Aorta (tissue), 5 donors: ENCODE measurements around the gene DDOST. TPM values are rescaled to one million over a fixed set of nuclear protein-coding genes. Genes with fewer than 3 reads are reported as not detected.

Experiments
- ATAC-seq: fragments of 200-7000 bp; cut with Tn5 transposase; one replicate; pipeline ENCODE4 v1.9.1; 2022; ENCODE audit warnings: moderate library complexity; ENCODE audit not compliant: low FRiP score
- DNase-seq, 2 donors: peaks; one replicate each; pipeline ENCODE4 v3.0.0-alpha.2; 2020
- H3K27ac ChIP-seq, 2 donors: one replicate each; pipeline ENCODE4 v1.5.1; 2013; ENCODE audit warnings: low read length in 2 of 2, mild to moderate bottlenecking in 2 of 2, moderate library complexity in 2 of 2, control low read depth in 1 of 2, inconsistent platforms in 1 of 2, low read depth in 1 of 2
- H3K27me3 ChIP-seq, 2 donors: one replicate each; pipeline ENCODE4 v1.6.1; 2013; ENCODE audit warnings: control low read depth in 1 of 2, low read length in 1 of 2, mild to moderate bottlenecking in 1 of 2, moderate library complexity in 1 of 2; ENCODE audit not compliant: insufficient read depth in 2 of 2, control insufficient read depth in 1 of 2
- H3K36me3 ChIP-seq, 2 donors: one replicate each; pipeline ENCODE4 v1.6.1; 2013; ENCODE audit warnings: control low read depth in 1 of 2, low read length in 1 of 2, mild to moderate bottlenecking in 1 of 2; ENCODE audit not compliant: insufficient read depth in 2 of 2, control insufficient read depth in 1 of 2
- H3K4me1 ChIP-seq, 2 donors: one replicate each; pipeline ENCODE4 v1.6.1; 2013; ENCODE audit warnings: low read length in 2 of 2, control low read depth in 1 of 2, mild to moderate bottlenecking in 1 of 2, moderate library complexity in 1 of 2; ENCODE audit not compliant: insufficient read depth in 2 of 2, control insufficient read depth in 1 of 2
- H3K4me3 ChIP-seq, 2 donors: one replicate each; pipeline ENCODE4 v1.5.1; 2013; ENCODE audit warnings: low read length in 2 of 2, control low read depth in 1 of 2, mild to moderate bottlenecking in 1 of 2
- H3K9me3 ChIP-seq: one replicate; pipeline ENCODE4 v1.6.1; 2013; ENCODE audit warnings: mild to moderate bottlenecking, low read length; ENCODE audit not compliant: control insufficient read depth
- WGBS, 2 donors: extraction: QIAGEN DNeasy Blood & Tissue Kit; methylation state at CpG; one replicate each; pipeline ENCODE4 v1.1.7; 2013; 5-methylcytosine and 5-hydroxymethylcytosine counted together
- intact Hi-C, 2 donors: fragments of 100-400 bp; cut with DNase I; formaldehyde crosslinking; loops; one replicate each; pipeline versions ENCODE4 v1.14.2 to v1.15.0; 2022
- polyA plus RNA-seq, 2 donors: library from polyadenylated mRNA; stranded (reverse); fragments of 200-250 nt; gene quantifications; one replicate each; pipeline ENCODE4 v1.2.3, GENCODE V29; 2013
- total RNA-seq, 2 donors: library from RNA; stranded (reverse); fragmentation: NEBNext Ultra II Directional; extraction: Animal tissue kit (Norgen Biotek cat#: 25700); gene quantifications; one replicate each; pipeline ENCODE4 v1.2.1, GENCODE V29; 2021
- donor health status: healthy with polysubstance abuse.
- donor health status: Bipolar disorder and iron deficiency.
- donor health status: DM: no; HTN: no; CAD: no.
- donor health status: DM: no; HTN: no; CAD: no.
- donor health status: DM: yes; HTN: yes; CAD: no.

Gene DDOST
- total and polyA plus RNA-seq, 4 donors, result 86.3 to 174 (median 129) TPM

DNA sequence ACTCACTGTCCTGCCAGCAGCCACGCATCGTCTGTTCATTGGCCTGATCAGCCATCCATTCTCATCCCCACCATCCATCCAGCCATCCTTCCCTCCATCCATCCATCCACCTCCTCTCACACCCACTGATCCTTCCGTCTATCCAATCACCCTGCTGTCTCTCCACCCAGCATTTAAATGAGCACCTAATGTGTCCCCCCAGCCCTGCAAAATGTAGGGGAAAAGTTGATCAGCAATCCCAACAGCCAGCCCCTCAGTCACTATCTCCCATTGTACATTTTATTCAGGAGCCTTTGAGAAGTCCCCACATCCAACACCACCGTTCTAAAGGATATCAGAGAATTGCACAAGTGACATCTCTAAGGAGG lies 11.1 kb upstream of the DDOST start:
- no peaks in the 10 kb centered on the region for H3K9me3 ChIP-seq
- H3K4me3 ChIP-seq, result no peak overlapping the region
- 78 to 82% methylated on average over 4 of the region's 4 CpGs for WGBS, 2 donors
- no peak overlapping the region for H3K27ac ChIP-seq
- H3K4me1 ChIP-seq, result no peaks in the 10 kb centered on the region
- intact Hi-C loops, result no loop called here
- H3K36me3 ChIP-seq, result no peaks in the 10 kb centered on the region
- ATAC-seq, result no peak
- DNase-seq, result no peak
- no peaks in the 10 kb centered on the region for H3K27me3 ChIP-seq

DNA sequence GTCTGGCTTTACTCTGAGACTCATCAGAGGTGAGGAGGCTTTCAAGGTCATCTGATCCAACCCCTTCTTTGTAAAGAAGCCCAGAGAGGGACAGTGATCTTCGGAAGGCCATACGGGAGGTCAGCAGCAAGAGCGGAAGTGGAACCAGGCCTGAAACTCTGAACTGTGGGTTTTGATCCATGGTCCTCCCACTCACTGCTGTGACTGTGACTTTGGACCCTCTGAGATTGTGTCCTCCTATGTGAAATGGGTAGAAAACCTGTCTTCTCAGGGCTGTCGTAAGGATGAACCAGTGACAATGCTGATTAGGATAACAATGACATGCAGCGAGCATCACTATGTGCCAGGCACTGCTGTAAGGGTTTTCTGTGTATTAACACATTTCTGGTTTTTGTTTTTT lies 9.8 kb upstream of the DDOST start:
- no peak for DNase-seq
- WGBS, 2 donors, result 91% methylated on average over 5 of the region's 5 CpGs
- Histone ChIP-seq H3K4me3 (no peak overlapping the region), H3K9me3 (no peaks in the 10 kb centered on the region), H3K4me1 (no peaks in the 10 kb centered on the region), H3K27me3 (no peaks in the 10 kb centered on the region), H3K27ac (no peak overlapping the region), H3K36me3 (no peaks in the 10 kb centered on the region)
- intact Hi-C loops, result no loop called here
- no peak for ATAC-seq

DNA sequence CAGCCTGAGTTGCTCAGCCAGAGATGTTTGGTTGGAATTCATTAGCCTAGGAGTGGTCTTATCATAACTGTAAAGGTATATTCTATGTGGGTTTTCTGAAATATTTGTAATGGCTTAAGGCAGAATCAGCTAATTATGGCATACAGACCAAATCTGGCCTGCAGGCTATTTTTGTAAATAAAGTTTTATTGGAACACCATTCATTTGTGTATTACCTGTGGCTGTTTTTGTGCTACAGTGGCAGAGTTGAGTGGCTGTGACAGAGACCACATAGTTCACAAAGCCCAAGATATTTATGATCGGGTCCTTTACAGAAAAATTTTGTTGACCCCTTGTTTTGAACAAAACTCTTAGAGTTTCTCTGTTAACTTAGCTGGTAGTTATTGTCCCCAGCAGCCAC lies 7.4 kb upstream of the DDOST start:
- intact Hi-C loops, result no loop called here
- Histone ChIP-seq H3K4me3 (no peak overlapping the region), H3K9me3 (no peaks in the 10 kb centered on the region), H3K27ac (no peak overlapping the region), H3K4me1 (no peaks in the 10 kb centered on the region), H3K36me3 (no peaks in the 10 kb centered on the region), H3K27me3 (no peaks in the 10 kb centered on the region)
- 97 to 100% methylated on average over 1 of the region's 1 CpG for WGBS, 2 donors
- no peak for ATAC-seq
- DNase-seq, result no peak

DNA sequence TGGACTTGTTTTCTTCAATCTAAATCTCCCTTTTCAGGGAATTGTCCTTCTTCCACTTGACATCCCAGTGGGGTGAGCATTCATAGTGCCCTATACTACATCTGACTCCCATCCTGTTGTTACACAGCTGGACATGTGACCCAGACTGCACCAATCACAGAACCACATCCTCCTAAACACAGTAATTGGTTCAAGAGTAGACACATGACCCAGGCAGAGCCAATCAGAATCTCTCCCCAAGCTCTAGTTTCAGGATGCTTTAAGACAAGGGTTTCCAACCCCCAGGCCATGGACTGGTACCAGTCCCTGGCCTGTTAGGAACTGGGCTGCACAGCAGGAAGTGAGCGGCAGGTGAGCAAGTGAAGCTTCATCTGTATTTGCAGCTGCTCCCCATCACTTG lies 5.6 kb upstream of the DDOST start:
- 95 to 98% methylated on average over 1 of the region's 1 CpG for WGBS, 2 donors
- intact Hi-C loops, result no loop called here
- Histone ChIP-seq H3K27me3 (no peaks in the 10 kb centered on the region), H3K27ac (no peak overlapping the region), H3K4me3 (no peak overlapping the region), H3K9me3 (no peaks in the 10 kb centered on the region), H3K36me3 (no peaks in the 10 kb centered on the region), H3K4me1 (no peaks in the 10 kb centered on the region)
- DNase-seq (no peak), ATAC-seq (no peak)

- no peaks in the 10 kb centered on the region for H3K27me3 ChIP-seq
- intact Hi-C loops, result no loop called here
- H3K4me1 ChIP-seq, result no peaks in the 10 kb centered on the region
- no peaks in the 10 kb centered on the region for H3K9me3 ChIP-seq
- H3K27ac ChIP-seq, result no peak overlapping the region
- DNase-seq (no peak), ATAC-seq (no peak)
- H3K4me3 ChIP-seq, result no peak overlapping the region
- H3K36me3 ChIP-seq, result no peaks in the 10 kb centered on the region
- WGBS, 2 donors, result 79 to 80% methylated on average over 15 to 16 of the region's 16 CpGs
Measured at GRCh38 chr1:20666146-20666545, 5.0 kb upstream of the DDOST start.

GRCh38 chr1:20665726-20666125 lies 4.6 kb upstream of the DDOST start:
- Histone ChIP-seq H3K27me3 (no peaks in the 10 kb centered on the region), H3K9me3 (no peaks in the 10 kb centered on the region), H3K4me3 (no peak overlapping the region), H3K36me3 (no peaks in the 10 kb centered on the region), H3K4me1 (no peaks in the 10 kb centered on the region), H3K27ac (no peak overlapping the region)
- ATAC-seq (no peak), DNase-seq (no peak)
- intact Hi-C loops, result no loop called here
- 89 to 92% methylated on average over 12 of the region's 12 CpGs for WGBS, 2 donors

- WGBS, 2 donors, result 72 to 77% methylated on average over 12 of the region's 12 CpGs
- no peaks in the 10 kb centered on the region for H3K27me3 ChIP-seq
- no peak for DNase-seq
- no peaks in the 10 kb centered on the region for H3K36me3 ChIP-seq
- H3K9me3 ChIP-seq, result no peaks in the 10 kb centered on the region
- intact Hi-C loops, result no loop called here
- no peak for ATAC-seq
- H3K4me1 ChIP-seq, result no peaks in the 10 kb centered on the region
- no peak overlapping the region for H3K4me3 ChIP-seq
- H3K27ac ChIP-seq, result no peak overlapping the region
Measured at GRCh38 chr1:20663969-20664715, 3.0 kb upstream of the DDOST start.

- Histone ChIP-seq H3K27me3 (no peaks in the 10 kb centered on the region), H3K9me3 (no peaks in the 10 kb centered on the region), H3K36me3 (no peaks in the 10 kb centered on the region), H3K4me1 (no peaks in the 10 kb centered on the region), H3K4me3 (no peak overlapping the region), H3K27ac (no peak overlapping the region)
- intact Hi-C loops, result no loop called here
- ATAC-seq, result no peak
- DNase-seq, result no peak
- 88 to 89% methylated on average over 1 of the region's 1 CpG for WGBS, 2 donors
Measured at GRCh38 chr1:20663365-20663764, 2.2 kb upstream of the DDOST start.

- no peaks in the 10 kb centered on the region for H3K27me3 ChIP-seq
- H3K4me1 ChIP-seq, result no peaks in the 10 kb centered on the region
- peak overlapping the region; percentile 66 for H3K4me3 ChIP-seq
- ATAC-seq (no peak), DNase-seq (no peak)
- H3K9me3 ChIP-seq, result no peaks in the 10 kb centered on the region
- H3K27ac ChIP-seq, result peak overlapping the region in 1 of 2 donors; percentile 71
- WGBS, 2 donors, result 45 to 54% methylated on average over 7 of the region's 7 CpGs
- intact Hi-C loops, result no loop called here
- no peaks in the 10 kb centered on the region for H3K36me3 ChIP-seq
Measured at GRCh38 chr1:20662110-20662475, 924 bp upstream of the DDOST start.
